Measurements from ENCODE around the gene AK5. TPM values are rescaled to one million over a fixed set of nuclear protein-coding genes. Genes with fewer than 3 reads are reported as not detected.

The AK5 gene
- total RNA-seq, 1 donor from 2014 or later: not detected

GRCh38 chr1:77267035-77267434, 14.8 kb upstream of the AK5 start:
- Mint-ChIP-seq H3K4me1 (no peaks in the 10 kb centered on the region), H3K36me3 (no peaks in the 10 kb centered on the region), H3K27ac (no peak overlapping the region), H3K9me3 (no peaks in the 10 kb centered on the region), H3K27me3 (ENCODE audit: low read depth) (peaks cover 29% of the 10 kb centered on the region), H3K4me3 (no peak overlapping the region)
- TF ChIP-seq CTCF (IDR thresholded peaks at IDR 0.05; ENCODE audit: unreplicated experiment): no peak
- no peak for DNase-seq (ENCODE audit: low spot score in 2 of 2, unreplicated experiment in 2 of 2)

GRCh38 chr1:77271852-77272580, 9.8 kb upstream of the AK5 start:
- H3K27ac Mint-ChIP-seq: no peak overlapping the region
- H3K4me1 Mint-ChIP-seq: no peaks in the 10 kb centered on the region
- no peak for DNase-seq (ENCODE audit: low spot score in 2 of 2, unreplicated experiment in 2 of 2)

GRCh38 chr1:77273891-77274290, 7.9 kb upstream of the AK5 start:
- no peaks in the 10 kb centered on the region for H3K4me1 Mint-ChIP-seq
- no peak for TF ChIP-seq CTCF (IDR thresholded peaks at IDR 0.05; ENCODE audit: unreplicated experiment)
- no peaks in the 10 kb centered on the region for H3K36me3 Mint-ChIP-seq
- DNase-seq (ENCODE audit: low spot score in 2 of 2, unreplicated experiment in 2 of 2): no peak
- no peaks in the 10 kb centered on the region for H3K9me3 Mint-ChIP-seq
- peaks cover 50% of the 10 kb centered on the region for H3K27me3 Mint-ChIP-seq (ENCODE audit: low read depth)
- no peak overlapping the region for H3K27ac Mint-ChIP-seq
- H3K4me3 Mint-ChIP-seq: no peak overlapping the region

More at GRCh38 chr1:77271852-77272580, 9.8 kb upstream of the AK5 start:
- no peaks in the 10 kb centered on the region for H3K9me3 Mint-ChIP-seq
- H3K36me3 Mint-ChIP-seq: no peaks in the 10 kb centered on the region
- no peak for TF ChIP-seq CTCF (IDR thresholded peaks at IDR 0.05; ENCODE audit: unreplicated experiment)
- H3K27me3 Mint-ChIP-seq (ENCODE audit: low read depth): peaks cover 41% of the 10 kb centered on the region
- no peak overlapping the region for H3K4me3 Mint-ChIP-seq

GRCh38 chr1:77275194-77275593, 6.6 kb upstream of the AK5 start:
- no peaks in the 10 kb centered on the region for H3K36me3 Mint-ChIP-seq
- peaks cover 58% of the 10 kb centered on the region for H3K27me3 Mint-ChIP-seq (ENCODE audit: low read depth)
- no peak for TF ChIP-seq CTCF (IDR thresholded peaks at IDR 0.05; ENCODE audit: unreplicated experiment)
- no peak overlapping the region for H3K4me3 Mint-ChIP-seq
- H3K4me1 Mint-ChIP-seq: no peaks in the 10 kb centered on the region
- no peak overlapping the region for H3K27ac Mint-ChIP-seq
- no peak for DNase-seq (ENCODE audit: low spot score in 2 of 2, unreplicated experiment in 2 of 2)
- H3K9me3 Mint-ChIP-seq: no peaks in the 10 kb centered on the region

- no peaks in the 10 kb centered on the region for H3K36me3 Mint-ChIP-seq
- no peaks in the 10 kb centered on the region for H3K4me1 Mint-ChIP-seq
- H3K9me3 Mint-ChIP-seq: no peaks in the 10 kb centered on the region
- TF ChIP-seq CTCF (IDR thresholded peaks at IDR 0.05; ENCODE audit: unreplicated experiment): no peak
- DNase-seq (ENCODE audit: low spot score in 2 of 2, unreplicated experiment in 2 of 2): no peak
- H3K27ac Mint-ChIP-seq: no peak overlapping the region
- peaks cover 67% of the 10 kb centered on the region for H3K27me3 Mint-ChIP-seq (ENCODE audit: low read depth)
- no peak overlapping the region for H3K4me3 Mint-ChIP-seq
These were observed 4.9 kb upstream of the AK5 start for GRCh38 chr1:77276941-77277340.
